Measurements from ENCODE around the gene NDUFA8. TPM values are rescaled to one million over a fixed set of nuclear protein-coding genes. Genes with fewer than 3 reads are reported as not detected.

The NDUFA8 gene
- total RNA-seq, 1 experiment from 2014 or later: 42.7 TPM

- Histone ChIP-seq H3K4me1 (ENCODE audit: low read length) (no peaks in the 10 kb centered on the region), H3K9me2 (replicated peaks; ENCODE audit: insufficient read depth, low read length) (no peaks in the 10 kb centered on the region), H3K79me2 (ENCODE audit: low read length) (no peaks in the 10 kb centered on the region), H3K27ac (ENCODE audit: low read length) (no peak overlapping the region), H3K4me2 (ENCODE audit: low read depth, low read length, poor library complexity, severe bottlenecking) (no peak overlapping the region), H3K4me3 (ENCODE audit: low read length) (no peak overlapping the region), H3K9ac (ENCODE audit: low read length) (no peak overlapping the region), H4K20me1 (ENCODE audit: insufficient read depth, low read depth, low read length) (peaks cover 8% of the 10 kb centered on the region; the same call in 1 of the 2 replicates), H3K9me3 (ENCODE audit: low read length) (no peaks in the 10 kb centered on the region), H3K36me3 (ENCODE audit: insufficient read depth, low read length) (peaks cover 16% of the 10 kb centered on the region; the same call in 1 of the 2 replicates), H3K27me3 (ENCODE audit: low read length) (no peaks in the 10 kb centered on the region), H2AFZ (ENCODE audit: low read length) (no peak overlapping the region)
- no peak for DNase-seq
Observed at GRCh38 chr9:122140368-122141193, 19.0 kb downstream of the NDUFA8 start.

GRCh38 chr9:122138560-122139268, 20.9 kb downstream of the NDUFA8 start:
- no peaks in the 10 kb centered on the region for H3K27me3 ChIP-seq (ENCODE audit: low read length)
- H3K9me3 ChIP-seq (ENCODE audit: low read length): no peaks in the 10 kb centered on the region
- no peak overlapping the region for H3K4me2 ChIP-seq (ENCODE audit: low read depth, low read length, poor library complexity, severe bottlenecking)
- no peak overlapping the region for H3K4me3 ChIP-seq (ENCODE audit: low read length)
- H2AFZ ChIP-seq (ENCODE audit: low read length): no peak overlapping the region
- DNase-seq: no peak
- H4K20me1 ChIP-seq (ENCODE audit: insufficient read depth, low read depth, low read length): no peaks in the 10 kb centered on the region
- no peak overlapping the region for H3K9ac ChIP-seq (ENCODE audit: low read length)
- no peaks in the 10 kb centered on the region for H3K4me1 ChIP-seq (ENCODE audit: low read length)
- no peak overlapping the region for H3K27ac ChIP-seq (ENCODE audit: low read length)
- H3K9me2 ChIP-seq (replicated peaks; ENCODE audit: insufficient read depth, low read length): no peaks in the 10 kb centered on the region
- H3K79me2 ChIP-seq (ENCODE audit: low read length): no peaks in the 10 kb centered on the region
- peaks cover 2% of the 10 kb centered on the region; the same call in 1 of the 2 replicates for H3K36me3 ChIP-seq (ENCODE audit: insufficient read depth, low read length)

- Histone ChIP-seq H3K27me3 (ENCODE audit: low read length) (no peaks in the 10 kb centered on the region), H3K9me3 (ENCODE audit: low read length) (no peaks in the 10 kb centered on the region), H3K9me2 (replicated peaks; ENCODE audit: insufficient read depth, low read length) (no peaks in the 10 kb centered on the region), H3K79me2 (ENCODE audit: low read length) (no peaks in the 10 kb centered on the region), H3K27ac (ENCODE audit: low read length) (no peak overlapping the region), H3K4me1 (ENCODE audit: low read length) (no peaks in the 10 kb centered on the region), H3K4me3 (ENCODE audit: low read length) (no peak overlapping the region), H4K20me1 (ENCODE audit: insufficient read depth, low read depth, low read length) (no peaks in the 10 kb centered on the region; the same call in 1 of the 2 replicates), H3K36me3 (ENCODE audit: insufficient read depth, low read length) (no peaks in the 10 kb centered on the region), H3K9ac (ENCODE audit: low read length) (no peak overlapping the region), H3K4me2 (ENCODE audit: low read depth, low read length, poor library complexity, severe bottlenecking) (no peak overlapping the region), H2AFZ (ENCODE audit: low read length) (no peak overlapping the region)
- DNase-seq: no peak
Observed at GRCh38 chr9:122135529-122135859, 24.1 kb downstream of the NDUFA8 start.

- no peak overlapping the region for H2AFZ ChIP-seq (ENCODE audit: low read length)
- no peak for DNase-seq
- H4K20me1 ChIP-seq (ENCODE audit: insufficient read depth, low read depth, low read length): no peaks in the 10 kb centered on the region; the same call in 1 of the 2 replicates
- H3K9me3 ChIP-seq (ENCODE audit: low read length): no peaks in the 10 kb centered on the region
- H3K9me2 ChIP-seq (replicated peaks; ENCODE audit: insufficient read depth, low read length): no peaks in the 10 kb centered on the region
- no peak overlapping the region for H3K4me2 ChIP-seq (ENCODE audit: low read depth, low read length, poor library complexity, severe bottlenecking)
- H3K79me2 ChIP-seq (ENCODE audit: low read length): no peaks in the 10 kb centered on the region
- no peak overlapping the region for H3K9ac ChIP-seq (ENCODE audit: low read length)
- H3K36me3 ChIP-seq (ENCODE audit: insufficient read depth, low read length): no peaks in the 10 kb centered on the region
- H3K4me1 ChIP-seq (ENCODE audit: low read length): no peaks in the 10 kb centered on the region
- no peak overlapping the region for H3K4me3 ChIP-seq (ENCODE audit: low read length)
- H3K27me3 ChIP-seq (ENCODE audit: low read length): no peaks in the 10 kb centered on the region
- no peak overlapping the region for H3K27ac ChIP-seq (ENCODE audit: low read length)
Observed at GRCh38 chr9:122134822-122135528, 24.6 kb downstream of the NDUFA8 start.

GRCh38 chr9:122133984-122134535, 25.5 kb downstream of the NDUFA8 start:
- H4K20me1 ChIP-seq (ENCODE audit: insufficient read depth, low read depth, low read length): no peaks in the 10 kb centered on the region; the same call in 1 of the 2 replicates
- no peaks in the 10 kb centered on the region for H3K4me1 ChIP-seq (ENCODE audit: low read length)
- H3K9me2 ChIP-seq (replicated peaks; ENCODE audit: insufficient read depth, low read length): no peaks in the 10 kb centered on the region
- no peak overlapping the region for H2AFZ ChIP-seq (ENCODE audit: low read length)
- H3K79me2 ChIP-seq (ENCODE audit: low read length): no peaks in the 10 kb centered on the region
- H3K4me3 ChIP-seq (ENCODE audit: low read length): no peak overlapping the region
- H3K4me2 ChIP-seq (ENCODE audit: low read depth, low read length, poor library complexity, severe bottlenecking): no peak overlapping the region
- no peak for DNase-seq
- H3K27ac ChIP-seq (ENCODE audit: low read length): no peak overlapping the region
- no peaks in the 10 kb centered on the region for H3K27me3 ChIP-seq (ENCODE audit: low read length)
- no peaks in the 10 kb centered on the region for H3K9me3 ChIP-seq (ENCODE audit: low read length)
- H3K36me3 ChIP-seq (ENCODE audit: insufficient read depth, low read length): no peaks in the 10 kb centered on the region
- no peak overlapping the region for H3K9ac ChIP-seq (ENCODE audit: low read length)

GRCh38 chr9:122133263-122133983, 26.2 kb downstream of the NDUFA8 start:
- no peaks in the 10 kb centered on the region for H3K9me3 ChIP-seq (ENCODE audit: low read length)
- H3K4me3 ChIP-seq (ENCODE audit: low read length): no peak overlapping the region
- H2AFZ ChIP-seq (ENCODE audit: low read length): no peak overlapping the region
- no peaks in the 10 kb centered on the region for H3K79me2 ChIP-seq (ENCODE audit: low read length)
- H3K27me3 ChIP-seq (ENCODE audit: low read length): no peaks in the 10 kb centered on the region
- no peak overlapping the region for H3K4me2 ChIP-seq (ENCODE audit: low read depth, low read length, poor library complexity, severe bottlenecking)
- H3K36me3 ChIP-seq (ENCODE audit: insufficient read depth, low read length): no peaks in the 10 kb centered on the region
- H4K20me1 ChIP-seq (ENCODE audit: insufficient read depth, low read depth, low read length): no peaks in the 10 kb centered on the region; the same call in 1 of the 2 replicates
- no peaks in the 10 kb centered on the region for H3K4me1 ChIP-seq (ENCODE audit: low read length)
- DNase-seq: no peak
- no peak overlapping the region for H3K9ac ChIP-seq (ENCODE audit: low read length)
- no peak overlapping the region for H3K27ac ChIP-seq (ENCODE audit: low read length)
- H3K9me2 ChIP-seq (replicated peaks; ENCODE audit: insufficient read depth, low read length): no peaks in the 10 kb centered on the region

- Histone ChIP-seq H3K4me2 (ENCODE audit: low read depth, low read length, poor library complexity, severe bottlenecking) (no peak overlapping the region), H3K4me1 (ENCODE audit: low read length) (no peaks in the 10 kb centered on the region), H3K9me2 (replicated peaks; ENCODE audit: insufficient read depth, low read length) (no peaks in the 10 kb centered on the region), H3K4me3 (ENCODE audit: low read length) (no peak overlapping the region), H4K20me1 (ENCODE audit: insufficient read depth, low read depth, low read length) (no peaks in the 10 kb centered on the region; the same call in 1 of the 2 replicates), H2AFZ (ENCODE audit: low read length) (no peak overlapping the region), H3K9me3 (ENCODE audit: low read length) (no peaks in the 10 kb centered on the region), H3K27ac (ENCODE audit: low read length) (no peak overlapping the region), H3K36me3 (ENCODE audit: insufficient read depth, low read length) (no peaks in the 10 kb centered on the region), H3K9ac (ENCODE audit: low read length) (no peak overlapping the region), H3K27me3 (ENCODE audit: low read length) (no peaks in the 10 kb centered on the region), H3K79me2 (ENCODE audit: low read length) (no peaks in the 10 kb centered on the region)
- DNase-seq: no peak
Observed at GRCh38 chr9:122132539-122132938, 27.0 kb downstream of the NDUFA8 start.
